Upper lobe of left lung (tissue), 6 donors: ENCODE measurements around the gene SPSB4. TPM values are rescaled to one million over a fixed set of nuclear protein-coding genes. Genes with fewer than 3 reads are reported as not detected.

Source experiments
- ATAC-seq, 2 donors: fragments of 200-7000 bp; cut with Tn5 transposase; one replicate each; pipeline ENCODE4 v1.9.1; 2022; ENCODE audit warnings: mild to moderate bottlenecking in 2 of 2, moderate library complexity in 2 of 2; ENCODE audit not compliant: low FRiP score in 2 of 2
- DNase-seq, 2 donors: peaks; one replicate each; pipeline ENCODE4 v3.0.0-alpha.2; 2019 to 2020
- H3K27ac ChIP-seq, 4 donors: fragments of 200-600 bp; sonication (generic); one replicate each; pipeline ENCODE4 v1.5.1; 2016 to 2019
- H3K27me3 ChIP-seq, 4 donors: fragments of 200-600 bp; sonication (generic); one replicate each; pipeline ENCODE4 v1.5.1; 2017 to 2019
- H3K36me3 ChIP-seq, 4 donors: fragments of 200-600 bp; sonication (generic); one replicate each; pipeline ENCODE4 v1.5.1; 2016 to 2019
- H3K4me1 ChIP-seq, 4 donors: fragments of 200-600 bp; sonication (generic); one replicate each; pipeline ENCODE4 v1.5.1; 2018 to 2019
- H3K4me3 ChIP-seq, 4 donors: fragments of 200-600 bp; sonication (generic); one replicate each; pipeline ENCODE4 v1.5.1; 2017 to 2019; ENCODE audit warnings: mild to moderate bottlenecking in 2 of 4, moderate library complexity in 1 of 4
- H3K9me3 ChIP-seq, 4 donors: fragments of 200-600 bp; sonication (generic); one replicate each; pipeline ENCODE4 v1.5.1; 2018 to 2019
- CTCF ChIP-seq, 6 experiments: fragments of 450-650 bp in 4 of 6; fragments of 200-600 bp in 2 of 6; sonication (generic) in 2 of 6; IDR thresholded peaks; one replicate each; pipeline ENCODE4 v1.5.1; 2016 to 2019; ENCODE audit warnings: antibody characterized with exemption in 6 of 6
- EP300 ChIP-seq, 4 donors: sonication (generic); formaldehyde crosslinking; IDR thresholded peaks; one replicate each; pipeline ENCODE4 v1.5.1; 2017; ENCODE audit warnings: antibody characterized with exemption in 4 of 4, control low read depth in 2 of 4
- POLR2A ChIP-seq, 4 donors: fragments of 450-650 bp; IDR thresholded peaks; one replicate each; pipeline ENCODE4 v1.5.1; 2016 to 2017; ENCODE audit warnings: antibody characterized with exemption in 4 of 4, mild to moderate bottlenecking in 2 of 4
- POLR2AphosphoS5 ChIP-seq, 2 donors: sonication (generic); formaldehyde crosslinking; IDR thresholded peaks; one replicate each; pipeline ENCODE4 v1.5.1; 2017; ENCODE audit warnings: antibody characterized with exemption in 2 of 2
- WGBS, 2 donors: methylation state at CpG; one replicate each; pipeline ENCODE4 v1.1.5; 2017 to 2018; 5-methylcytosine and 5-hydroxymethylcytosine counted together
- total RNA-seq, 6 donors: library from RNA; depleted of rRNA in 4 of 6; stranded (reverse); fragments of >200 nt in 4 of 6; gene quantifications; one replicate each; pipeline versions ENCODE4 v1.1.0 to v1.2.1, GENCODE V29; 2016 to 2021
- donor health status: DM: no; HTN: no; CAD: no; lungs with moderate emphysema.
- donor health status: DM: no; HTN: yes; CAD: no; lungs with severe emphysema.

The SPSB4 gene
- total RNA-seq, 6 donors from 2014 or later: 0.29 to 4.2 (median 1.1) TPM; not detected in 1

- Histone ChIP-seq H3K36me3 (no peaks in the 10 kb centered on the region), H3K4me3 (no peak overlapping the region), H3K4me1 (peaks cover 19 to 20% (median 20%) of the 10 kb centered on the region in 4 donors), H3K9me3 (no peaks in the 10 kb centered on the region), H3K27me3 (no peaks in the 10 kb centered on the region), H3K27ac (no peak overlapping the region)
- WGBS, 2 donors: 95% methylated on average over 5 of the region's 5 CpGs
- TF ChIP-seq EP300 (IDR thresholded peaks at IDR 0.05): no peak
- TF ChIP-seq POLR2AphosphoS5 (IDR thresholded peaks at IDR 0.05): no peak
- no peak for TF ChIP-seq POLR2A (IDR thresholded peaks at IDR 0.05)
- TF ChIP-seq CTCF (IDR thresholded peaks at IDR 0.05): no peak
- no peak for DNase-seq
- ATAC-seq: no peak
Observed at GRCh38 chr3:141072950-141073349, 21.8 kb downstream of the SPSB4 start.

GRCh38 chr3:141073580-141073979 lies 22.4 kb downstream of the SPSB4 start:
- ATAC-seq: no peak
- no peak overlapping the region for H3K4me3 ChIP-seq
- H3K4me1 ChIP-seq: peaks cover 20 to 27% (median 24%) of the 10 kb centered on the region in 4 donors
- H3K36me3 ChIP-seq: no peaks in the 10 kb centered on the region
- H3K27me3 ChIP-seq: no peaks in the 10 kb centered on the region
- H3K27ac ChIP-seq: no peak overlapping the region
- 69 to 80% methylated on average over 2 of the region's 2 CpGs for WGBS, 2 donors
- H3K9me3 ChIP-seq: no peaks in the 10 kb centered on the region
- no peak for DNase-seq
- TF ChIP-seq POLR2AphosphoS5 (IDR thresholded peaks at IDR 0.05) (no peak), POLR2A (IDR thresholded peaks at IDR 0.05) (no peak), EP300 (IDR thresholded peaks at IDR 0.05) (no peak), CTCF (IDR thresholded peaks at IDR 0.05) (no peak)

GRCh38 chr3:141074529-141074928 lies 23.4 kb downstream of the SPSB4 start:
- H3K36me3 ChIP-seq: no peaks in the 10 kb centered on the region
- H3K4me1 ChIP-seq: peaks cover 20 to 31% (median 27%) of the 10 kb centered on the region in 4 donors
- ATAC-seq (no peak), DNase-seq (peak in 1 of 2 donors; percentile 42)
- no peak overlapping the region for H3K27ac ChIP-seq
- no peaks in the 10 kb centered on the region for H3K27me3 ChIP-seq
- no peak overlapping the region for H3K4me3 ChIP-seq
- TF ChIP-seq POLR2AphosphoS5 (IDR thresholded peaks at IDR 0.05) (no peak), EP300 (IDR thresholded peaks at IDR 0.05) (no peak), POLR2A (IDR thresholded peaks at IDR 0.05) (no peak), CTCF (IDR thresholded peaks at IDR 0.05) (no peak)
- H3K9me3 ChIP-seq: no peaks in the 10 kb centered on the region
- WGBS, 2 donors: 89 to 91% methylated on average over 9 of the region's 9 CpGs

- peak in 1 of 2 donors; percentile 36 for DNase-seq
- ATAC-seq: peak in 1 of 2 donors; percentile 15
- peak overlapping the region in 3 of 4 donors; percentile 26 to 64 (median 62) for H3K27ac ChIP-seq
Observed at GRCh38 chr3:141076036-141076773, 25.1 kb downstream of the SPSB4 start.

More at GRCh38 chr3:141076036-141076773, 25.1 kb downstream of the SPSB4 start:
- Histone ChIP-seq H3K9me3 (no peaks in the 10 kb centered on the region), H3K27me3 (no peaks in the 10 kb centered on the region), H3K4me3 (no peak overlapping the region), H3K4me1 (peaks cover 20 to 31% (median 27%) of the 10 kb centered on the region in 4 donors), H3K36me3 (no peaks in the 10 kb centered on the region)
- WGBS, 2 donors: 50 to 64% methylated on average over 8 to 12 of the region's 12 CpGs
- no peak for TF ChIP-seq EP300 (IDR thresholded peaks at IDR 0.05)
- no peak for TF ChIP-seq POLR2AphosphoS5 (IDR thresholded peaks at IDR 0.05)
- TF ChIP-seq POLR2A (IDR thresholded peaks at IDR 0.05): no peak
- TF ChIP-seq CTCF (IDR thresholded peaks at IDR 0.05): no peak
